ENCODE results near the gene PAX3.

The PAX3 gene

GRCh38 chr2:222295368-222296062, 3.3 kb downstream of the PAX3 start:
- no peak for DNase-seq

GRCh38 chr2:222294996-222295367, 3.8 kb downstream of the PAX3 start:
- DNase-seq: no peak

GRCh38 chr2:222293660-222294630, 4.9 kb downstream of the PAX3 start:
- DNase-seq: no peak

GRCh38 chr2:222292149-222293134, 6.4 kb downstream of the PAX3 start:
- no peak for DNase-seq

GRCh38 chr2:222291485-222291841, 7.3 kb downstream of the PAX3 start:
- DNase-seq: no peak

GRCh38 chr2:222290736-222291484, 7.9 kb downstream of the PAX3 start:
- DNase-seq: no peak

GRCh38 chr2:222290401-222290735, 8.4 kb downstream of the PAX3 start:
- no peak for DNase-seq

GRCh38 chr2:222289278-222290160, 9.3 kb downstream of the PAX3 start:
- no peak for DNase-seq

GRCh38 chr2:222288590-222289277, 10.1 kb downstream of the PAX3 start:
- DNase-seq: no peak

GRCh38 chr2:222287862-222288479, 10.8 kb downstream of the PAX3 start:
- no peak for DNase-seq

GRCh38 chr2:222284466-222284865, 14.3 kb downstream of the PAX3 start:
- DNase-seq: no peak

- no peak for DNase-seq
Measured at GRCh38 chr2:222283634-222284033, 15.2 kb downstream of the PAX3 start.

GRCh38 chr2:222281506-222281905, 17.3 kb downstream of the PAX3 start:
- no peak for DNase-seq

GRCh38 chr2:222280795-222281194, 18.0 kb downstream of the PAX3 start:
- DNase-seq: no peak

GRCh38 chr2:222272446-222273015, 26.3 kb downstream of the PAX3 start:
- no peak for DNase-seq

GRCh38 chr2:222271854-222272253, 26.9 kb downstream of the PAX3 start:
- DNase-seq: no peak

GRCh38 chr2:222270396-222270795, 28.4 kb downstream of the PAX3 start:
- no peak for DNase-seq

- no peak for DNase-seq
Measured at GRCh38 chr2:222269132-222269531, 29.7 kb downstream of the PAX3 start.

- no peak for DNase-seq
Measured at GRCh38 chr2:222268311-222268990, 30.3 kb downstream of the PAX3 start.
